ENCODE results near the gene NR2F1-AS1.

Gene NR2F1-AS1

DNA sequence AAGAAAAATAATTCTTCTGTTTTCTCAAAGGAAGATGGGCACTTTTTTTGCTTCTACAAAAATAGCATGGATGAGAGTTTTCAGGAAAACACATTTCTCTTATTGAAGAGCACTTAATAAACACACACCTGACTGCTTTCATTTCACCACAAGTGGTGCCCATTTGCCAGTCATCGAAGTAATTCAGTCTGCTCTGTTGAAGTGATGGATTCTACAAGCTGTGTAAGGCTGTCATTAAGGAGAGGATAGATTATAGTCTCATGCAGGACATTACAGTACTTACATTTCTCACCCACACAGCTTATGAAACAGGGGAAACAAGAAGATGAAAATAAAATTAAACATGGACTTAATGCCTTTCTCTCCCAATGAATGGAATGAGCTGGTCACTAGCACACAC, 165.2 kb downstream of the NR2F1-AS1 start:
- TF ChIP-seq, protein P1, sequence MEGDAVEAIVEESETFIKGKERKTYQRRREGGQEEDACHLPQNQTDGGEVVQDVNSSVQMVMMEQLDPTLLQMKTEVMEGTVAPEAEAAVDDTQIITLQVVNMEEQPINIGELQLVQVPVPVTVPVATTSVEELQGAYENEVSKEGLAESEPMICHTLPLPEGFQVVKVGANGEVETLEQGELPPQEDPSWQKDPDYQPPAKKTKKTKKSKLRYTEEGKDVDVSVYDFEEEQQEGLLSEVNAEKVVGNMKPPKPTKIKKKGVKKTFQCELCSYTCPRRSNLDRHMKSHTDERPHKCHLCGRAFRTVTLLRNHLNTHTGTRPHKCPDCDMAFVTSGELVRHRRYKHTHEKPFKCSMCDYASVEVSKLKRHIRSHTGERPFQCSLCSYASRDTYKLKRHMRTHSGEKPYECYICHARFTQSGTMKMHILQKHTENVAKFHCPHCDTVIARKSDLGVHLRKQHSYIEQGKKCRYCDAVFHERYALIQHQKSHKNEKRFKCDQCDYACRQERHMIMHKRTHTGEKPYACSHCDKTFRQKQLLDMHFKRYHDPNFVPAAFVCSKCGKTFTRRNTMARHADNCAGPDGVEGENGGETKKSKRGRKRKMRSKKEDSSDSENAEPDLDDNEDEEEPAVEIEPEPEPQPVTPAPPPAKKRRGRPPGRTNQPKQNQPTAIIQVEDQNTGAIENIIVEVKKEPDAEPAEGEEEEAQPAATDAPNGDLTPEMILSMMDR (IDR thresholded peaks at IDR 0.05; ENCODE audit: low read length): no peak
- no peak for TF ChIP-seq EZH2 (optimal IDR thresholded peaks at IDR 0.05; ENCODE audit: low read depth, low read length)
- no peak for TF ChIP-seq EZH2phosphoT487 (IDR thresholded peaks at IDR 0.05; ENCODE audit: low read length)
- no peak overlapping the region for H3K4me2 ChIP-seq (ENCODE audit: low read depth, low read length)
- H3K9me2 ChIP-seq (replicated peaks; ENCODE audit: insufficient read depth, low read length): no peaks in the 10 kb centered on the region
- no peaks in the 10 kb centered on the region for H3K36me3 ChIP-seq (replicated peaks; ENCODE audit: insufficient read depth, low read length)
- H3K9me3 ChIP-seq (replicated peaks; ENCODE audit: insufficient read depth, low read length): no peaks in the 10 kb centered on the region
- no peaks in the 10 kb centered on the region for H4K20me1 ChIP-seq (ENCODE audit: insufficient read depth, low read length)
- H3K27ac ChIP-seq (ENCODE audit: low read length): no peak overlapping the region
- no peaks in the 10 kb centered on the region for H3K4me1 ChIP-seq (ENCODE audit: low read length)
- H3K9ac ChIP-seq (ENCODE audit: low read length): no peak overlapping the region
- no peak overlapping the region for H2AFZ ChIP-seq (ENCODE audit: low read length)
- DNase-seq: no peak
- no peaks in the 10 kb centered on the region for H3K79me2 ChIP-seq (ENCODE audit: low read length)
- H3K4me3 ChIP-seq (ENCODE audit: low read length): no peak overlapping the region
- no peaks in the 10 kb centered on the region for H3K27me3 ChIP-seq (replicated peaks; ENCODE audit: insufficient read depth, low read length)
- H3F3A ChIP-seq (ENCODE audit: insufficient read depth, low read length): no peaks in the 10 kb centered on the region

DNA sequence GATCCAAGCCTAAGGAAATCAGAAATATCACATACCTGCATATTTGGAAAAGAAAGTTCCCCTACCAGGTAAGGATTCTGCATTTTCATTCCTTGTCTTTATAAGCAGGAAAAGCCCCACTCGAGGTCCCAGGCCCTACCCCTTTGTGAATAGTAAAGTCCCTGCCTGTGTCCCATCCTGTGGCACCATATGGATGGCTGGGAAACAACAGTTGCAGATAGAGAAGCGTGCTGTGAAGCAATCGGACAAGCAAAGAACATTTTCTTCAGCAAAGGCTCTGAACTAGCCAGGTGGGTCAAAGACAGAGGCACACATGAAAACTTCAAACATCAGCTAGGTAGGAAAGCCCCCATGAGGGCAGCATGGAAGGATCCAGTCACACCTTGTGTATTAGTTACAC, 169.3 kb downstream of the NR2F1-AS1 start:
- H3K27ac ChIP-seq (ENCODE audit: low read length): no peak overlapping the region
- DNase-seq: no peak
- no peaks in the 10 kb centered on the region for H3K27me3 ChIP-seq (replicated peaks; ENCODE audit: insufficient read depth, low read length)
- H2AFZ ChIP-seq (ENCODE audit: low read length): no peak overlapping the region
- no peaks in the 10 kb centered on the region for H3K9me2 ChIP-seq (replicated peaks; ENCODE audit: insufficient read depth, low read length)
- no peaks in the 10 kb centered on the region for H3K79me2 ChIP-seq (ENCODE audit: low read length)
- H3K4me3 ChIP-seq (ENCODE audit: low read length): no peak overlapping the region
- no peaks in the 10 kb centered on the region for H3K4me1 ChIP-seq (ENCODE audit: low read length)
- TF ChIP-seq EZH2phosphoT487 (IDR thresholded peaks at IDR 0.05; ENCODE audit: low read length) (no peak), EZH2 (optimal IDR thresholded peaks at IDR 0.05; ENCODE audit: low read depth, low read length) (no peak)
- TF ChIP-seq, protein P1 (IDR thresholded peaks at IDR 0.05; ENCODE audit: low read length): no peak
- H3K4me2 ChIP-seq (ENCODE audit: low read depth, low read length): no peak overlapping the region
- no peaks in the 10 kb centered on the region for H4K20me1 ChIP-seq (ENCODE audit: insufficient read depth, low read length)
- H3K9ac ChIP-seq (ENCODE audit: low read length): no peak overlapping the region
- H3F3A ChIP-seq (ENCODE audit: insufficient read depth, low read length): no peaks in the 10 kb centered on the region
- H3K9me3 ChIP-seq (replicated peaks; ENCODE audit: insufficient read depth, low read length): no peaks in the 10 kb centered on the region
- H3K36me3 ChIP-seq (replicated peaks; ENCODE audit: insufficient read depth, low read length): no peaks in the 10 kb centered on the region

DNA sequence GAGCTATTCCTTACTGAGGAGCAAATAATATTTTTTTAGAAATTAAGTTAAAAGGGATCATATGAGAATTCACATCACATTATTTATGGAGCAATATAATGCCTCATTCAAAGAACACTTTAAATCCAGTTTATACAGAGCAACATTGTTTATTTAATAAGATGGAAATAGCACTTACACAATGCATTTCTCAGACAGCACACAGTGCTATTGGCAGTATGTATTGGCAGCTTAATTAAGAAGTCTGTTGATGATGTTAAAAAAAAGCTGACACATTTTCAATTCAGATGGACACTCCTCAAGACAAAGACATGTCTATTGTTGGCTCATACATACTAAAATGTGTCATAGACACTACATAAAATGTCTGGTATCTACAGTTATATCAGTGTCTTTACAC, 171.3 kb downstream of the NR2F1-AS1 start:
- no peaks in the 10 kb centered on the region for H3K79me2 ChIP-seq (ENCODE audit: low read length)
- no peaks in the 10 kb centered on the region for H4K20me1 ChIP-seq (ENCODE audit: insufficient read depth, low read length)
- TF ChIP-seq, protein P1 (IDR thresholded peaks at IDR 0.05; ENCODE audit: low read length): no peak
- TF ChIP-seq EZH2phosphoT487 (IDR thresholded peaks at IDR 0.05; ENCODE audit: low read length) (no peak), EZH2 (optimal IDR thresholded peaks at IDR 0.05; ENCODE audit: low read depth, low read length) (no peak)
- no peak overlapping the region for H2AFZ ChIP-seq (ENCODE audit: low read length)
- no peaks in the 10 kb centered on the region for H3K36me3 ChIP-seq (replicated peaks; ENCODE audit: insufficient read depth, low read length)
- no peaks in the 10 kb centered on the region for H3K9me3 ChIP-seq (replicated peaks; ENCODE audit: insufficient read depth, low read length)
- no peak overlapping the region for H3K27ac ChIP-seq (ENCODE audit: low read length)
- no peak for DNase-seq
- H3K4me1 ChIP-seq (ENCODE audit: low read length): no peaks in the 10 kb centered on the region
- no peaks in the 10 kb centered on the region for H3K27me3 ChIP-seq (replicated peaks; ENCODE audit: insufficient read depth, low read length)
- H3K4me2 ChIP-seq (ENCODE audit: low read depth, low read length): no peak overlapping the region
- H3K4me3 ChIP-seq (ENCODE audit: low read length): no peak overlapping the region
- H3K9ac ChIP-seq (ENCODE audit: low read length): no peak overlapping the region
- no peaks in the 10 kb centered on the region for H3K9me2 ChIP-seq (replicated peaks; ENCODE audit: insufficient read depth, low read length)
- H3F3A ChIP-seq (ENCODE audit: insufficient read depth, low read length): no peaks in the 10 kb centered on the region

Data from MM.1S (cell line).